Neural progenitor cell (in vitro differentiated cells): ENCODE results near the gene KLF6. TPM values are rescaled to one million over a fixed set of nuclear protein-coding genes. Genes with fewer than 3 reads are reported as not detected.

Experiments
- DNase-seq: peaks from one replicate; pipeline ENCODE4 v3.0.0-alpha.2; 2016; ENCODE audit warnings: low spot score
- H2AFZ ChIP-seq: fragments of 200-600 bp; sonication (generic); replicated peaks from 2 replicates; pipeline ENCODE4 v1.6.1; 2016; ENCODE audit warnings: antibody characterized with exemption
- H3F3A ChIP-seq: fragments of 200-600 bp; sonication (generic); 2 replicates; pipeline ENCODE4 v1.6.1; 2016; ENCODE audit warnings: antibody characterized with exemption, low read depth
- H3K27ac ChIP-seq: fragments of 200-600 bp; sonication (generic); 2 replicates; pipeline ENCODE4 v1.5.1; 2016; ENCODE audit warnings: mild to moderate bottlenecking
- H3K27me3 ChIP-seq: fragments of 200-600 bp; sonication (generic); 2 replicates; pipeline ENCODE4 v1.6.1; 2016; ENCODE audit warnings: mild to moderate bottlenecking, moderate library complexity
- H3K36me3 ChIP-seq: fragments of 200-600 bp; sonication (generic); 2 replicates; pipeline ENCODE4 v1.5.1; 2016
- H3K4me1 ChIP-seq: fragments of 200-600 bp; sonication (generic); 2 replicates; pipeline ENCODE4 v1.6.1; 2016; ENCODE audit warnings: mixed run types
- H3K4me2 ChIP-seq: fragments of 200-600 bp; sonication (generic); 2 replicates; pipeline ENCODE4 v1.6.1; 2016
- H3K4me3 ChIP-seq: fragments of 200-600 bp; sonication (generic); 2 replicates; pipeline ENCODE4 v1.5.1; 2016
- H3K79me2 ChIP-seq: fragments of 200-600 bp; sonication (generic); 2 replicates; pipeline ENCODE4 v1.6.1; 2016; ENCODE audit warnings: low read depth
- H3K9ac ChIP-seq: fragments of 200-600 bp; sonication (generic); 2 replicates; pipeline ENCODE4 v1.6.1; 2016
- H3K9me3 ChIP-seq: fragments of 200-600 bp; sonication (generic); 2 replicates; pipeline ENCODE4 v1.5.1; 2016; ENCODE audit warnings: low read depth
- H4K20me1 ChIP-seq: fragments of 200-600 bp; sonication (generic); 2 replicates; pipeline ENCODE4 v1.6.1; 2016; ENCODE audit warnings: low read depth
- H3K27ac Mint-ChIP-seq: 3 replicates; pipeline ENCODE4 v1.8.0; 2021; ENCODE audit warnings: mixed read lengths
- H3K27me3 Mint-ChIP-seq: 2 replicates; pipeline ENCODE4 v1.8.0; 2022; ENCODE audit warnings: low read depth, mild to moderate bottlenecking, inconsistent platforms, moderate library complexity, mixed read lengths; ENCODE audit not compliant: insufficient read depth
- H3K36me3 Mint-ChIP-seq: 3 replicates; pipeline ENCODE4 v1.8.0; 2021; ENCODE audit warnings: mixed read lengths
- H3K4me1 Mint-ChIP-seq: 3 replicates; pipeline ENCODE4 v1.8.0; 2021; ENCODE audit warnings: mixed read lengths
- H3K4me3 Mint-ChIP-seq: 3 replicates; pipeline ENCODE4 v1.8.0; 2021; ENCODE audit warnings: mild to moderate bottlenecking, moderate library complexity, mixed read lengths
- H3K9me3 Mint-ChIP-seq: 3 replicates; pipeline ENCODE4 v1.8.0; 2020; ENCODE audit warnings: mixed read lengths
- CTCF ChIP-seq: fragments of 200-600 bp; sonication (generic); IDR thresholded peaks from 2 replicates; pipeline ENCODE4 v1.5.1; 2017; ENCODE audit warnings: antibody characterized with exemption, mild to moderate bottlenecking
- EZH2 ChIP-seq: fragments of 200-600 bp; sonication (generic); IDR thresholded peaks from 2 replicates; pipeline ENCODE4 v1.6.1; 2017; ENCODE audit warnings: antibody characterized with exemption, mild to moderate bottlenecking, moderate library complexity
- EZH2phosphoT487 ChIP-seq: fragments of 200-600 bp; sonication (generic); IDR thresholded peaks from 2 replicates; pipeline ENCODE4 v1.6.1; 2017; ENCODE audit warnings: antibody characterized with exemption
- total RNA-seq: library from RNA; depleted of rRNA; stranded (reverse); fragments of >200 nt; gene quantifications from 2 replicates; pipeline ENCODE4 v1.2.3, GENCODE V29; 2015; ENCODE audit warnings: low replicate concordance

The KLF6 gene
- total RNA-seq, 1 donor from 2014 or later = 11.9 TPM

- no peak for DNase-seq
- no peaks in the 10 kb centered on the region for H3K36me3 Mint-ChIP-seq
These were observed 7.1 kb upstream of the KLF6 start for GRCh38 chr10:3791974-3792633.

DNA sequence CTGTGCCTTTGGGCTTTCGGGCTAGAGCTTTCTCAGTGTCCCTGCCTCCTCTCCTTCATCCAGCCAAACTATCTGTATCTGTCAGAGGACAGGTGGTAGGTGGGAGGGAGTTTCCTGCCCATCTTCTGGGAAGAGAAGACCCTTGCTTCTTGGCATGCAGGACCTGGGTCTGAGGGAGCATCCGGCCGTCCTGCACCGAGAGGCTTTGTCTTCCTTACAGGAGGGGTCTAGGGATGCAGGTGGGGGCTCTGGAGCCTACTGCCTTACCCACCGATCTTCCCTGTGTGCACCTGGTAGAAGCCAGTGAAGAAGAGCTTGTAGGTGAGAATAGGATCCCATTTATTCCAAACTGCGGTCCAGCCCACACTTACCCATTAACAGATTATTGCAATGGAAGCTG lies 5.8 kb upstream of the KLF6 start:
- H3K4me1 ChIP-seq = peaks cover 9% of the 10 kb centered on the region
- H4K20me1 ChIP-seq = no peaks in the 10 kb centered on the region
- H2AFZ ChIP-seq = no peak overlapping the region
- no peak for DNase-seq
- H3K79me2 ChIP-seq = no peaks in the 10 kb centered on the region
- H3K9ac ChIP-seq = no peak overlapping the region
- H3K27ac Mint-ChIP-seq = no peak overlapping the region
- no peaks in the 10 kb centered on the region for H3F3A ChIP-seq
- H3K4me3 Mint-ChIP-seq = no peak overlapping the region
- H3K9me3 Mint-ChIP-seq = peaks cover 32% of the 10 kb centered on the region
- peaks cover 18% of the 10 kb centered on the region for H3K27me3 ChIP-seq
- H3K4me2 ChIP-seq = no peak overlapping the region
- H3K27me3 Mint-ChIP-seq = peaks cover 8% of the 10 kb centered on the region
- no peaks in the 10 kb centered on the region for H3K9me3 ChIP-seq
- H3K36me3 Mint-ChIP-seq = no peaks in the 10 kb centered on the region
- peaks cover 20% of the 10 kb centered on the region for H3K4me1 Mint-ChIP-seq
- H3K36me3 ChIP-seq = no peaks in the 10 kb centered on the region
- H3K27ac ChIP-seq = no peak overlapping the region
- H3K4me3 ChIP-seq = no peak overlapping the region
- TF ChIP-seq EZH2 (no peak), EZH2phosphoT487 (no peak), CTCF (no peak)

More at GRCh38 chr10:3791974-3792633, 7.1 kb upstream of the KLF6 start:
- H3K9me3 ChIP-seq = no peaks in the 10 kb centered on the region
- Mint-ChIP-seq H3K27ac (no peak overlapping the region), H3K27me3 (peaks cover 5% of the 10 kb centered on the region), H3K9me3 (peaks cover 39% of the 10 kb centered on the region), H3K4me3 (no peak overlapping the region), H3K4me1 (peaks cover 9% of the 10 kb centered on the region)
- no peaks in the 10 kb centered on the region for H3F3A ChIP-seq
- no peaks in the 10 kb centered on the region for H3K36me3 ChIP-seq
- H3K79me2 ChIP-seq = no peaks in the 10 kb centered on the region
- H3K27ac ChIP-seq = no peak overlapping the region
- no peak overlapping the region for H3K4me2 ChIP-seq
- H3K4me1 ChIP-seq = no peaks in the 10 kb centered on the region
- no peak overlapping the region for H3K9ac ChIP-seq
- peaks cover 7% of the 10 kb centered on the region for H3K27me3 ChIP-seq
- no peak overlapping the region for H2AFZ ChIP-seq
- TF ChIP-seq CTCF (no peak), EZH2 (no peak), EZH2phosphoT487 (no peak)
- H3K4me3 ChIP-seq = no peak overlapping the region
- no peaks in the 10 kb centered on the region for H4K20me1 ChIP-seq

- H3K79me2 ChIP-seq = no peaks in the 10 kb centered on the region
- DNase-seq = no peak
- H3K27me3 ChIP-seq = peaks cover 18% of the 10 kb centered on the region
- H3K27ac ChIP-seq = no peak overlapping the region
- no peak overlapping the region for H3K4me3 Mint-ChIP-seq
- H3K27ac Mint-ChIP-seq = no peak overlapping the region
- H3K36me3 ChIP-seq = no peaks in the 10 kb centered on the region
- H3K9me3 Mint-ChIP-seq = peaks cover 32% of the 10 kb centered on the region
- H2AFZ ChIP-seq = no peak overlapping the region
- peaks cover 20% of the 10 kb centered on the region for H3K4me1 Mint-ChIP-seq
- no peak overlapping the region for H3K4me3 ChIP-seq
- no peak for TF ChIP-seq EZH2
- TF ChIP-seq CTCF = no peak
- no peak for TF ChIP-seq EZH2phosphoT487
- no peaks in the 10 kb centered on the region for H3K9me3 ChIP-seq
- H3F3A ChIP-seq = no peaks in the 10 kb centered on the region
- peaks cover 10% of the 10 kb centered on the region for H3K27me3 Mint-ChIP-seq
- H3K4me2 ChIP-seq = no peak overlapping the region
- H3K9ac ChIP-seq = no peak overlapping the region
- H3K36me3 Mint-ChIP-seq = no peaks in the 10 kb centered on the region
- no peaks in the 10 kb centered on the region for H4K20me1 ChIP-seq
- H3K4me1 ChIP-seq = peaks cover 9% of the 10 kb centered on the region
These were observed 5.3 kb upstream of the KLF6 start for GRCh38 chr10:3790272-3790671.
